Activated CD4-positive, alpha-beta T cell treated with anti-CD3 and anti-CD28 coated beads, Interleukin-2, amount 10 ng/mL, durations not matched to agents 7 days and 5 days (primary cell): ENCODE data around the gene CLPSL1. TPM values are rescaled to one million over a fixed set of nuclear protein-coding genes. Genes with fewer than 3 reads are reported as not detected.
"Not testable (repeated sequence)": the region's sequence is repeated elsewhere in the genome, so short reads cannot be mapped to it uniquely, and the experiment has no call there.

Experiments
- CTCF ChIA-PET: fragments of 350-600 bp; sonication (Branson Sonifier 250); formaldehyde crosslinking; loops from one replicate; lab custom pipeline; 2021; ENCODE audit warnings: antibody characterized with exemption; lab: Charles Lee
- POLR2A ChIA-PET: fragments of 350-600 bp; sonication (Branson Sonifier 250); formaldehyde crosslinking; loops from one replicate; lab custom pipeline; 2021; ENCODE audit warnings: antibody characterized with exemption; lab: Charles Lee
- DNase-seq: peaks from one replicate; pipeline ENCODE4 v3.0.0-alpha.2; 2020
- H3K27ac Mint-ChIP-seq: one replicate; pipeline ENCODE4 v1.8.0; 2021; ENCODE audit warnings: mild to moderate bottlenecking, moderate library complexity, mixed read lengths
- H3K27me3 Mint-ChIP-seq: one replicate; pipeline ENCODE4 v1.8.0; 2021; ENCODE audit warnings: mixed read lengths
- H3K36me3 Mint-ChIP-seq: one replicate; pipeline ENCODE4 v1.8.0; 2021; ENCODE audit warnings: low read depth, mixed read lengths
- H3K4me1 Mint-ChIP-seq: one replicate; pipeline ENCODE4 v1.8.0; 2021; ENCODE audit warnings: mixed read lengths
- H3K4me3 Mint-ChIP-seq: one replicate; pipeline ENCODE4 v1.8.0; 2021; ENCODE audit warnings: mild to moderate bottlenecking, moderate library complexity, mixed read lengths
- H3K9me3 Mint-ChIP-seq: one replicate; pipeline ENCODE4 v1.8.0; 2021; ENCODE audit warnings: mixed read lengths
- total RNA-seq, 2 experiments: library from RNA; stranded (reverse); gene quantifications; one replicate each; pipeline ENCODE4 v1.2.3, GENCODE V29; 2021

The CLPSL1 gene
- total RNA-seq, result not detected

- H3K9me3 Mint-ChIP-seq, result no peaks in the 10 kb centered on the region
- H3K4me3 Mint-ChIP-seq, result no peak within 1 kb of the TSS
- POLR2A ChIA-PET, result no interaction called here
- no peak within 1 kb of the TSS for H3K27ac Mint-ChIP-seq
- DNase-seq, result no peak
- CTCF ChIA-PET, result no interaction called here
- peaks cover 23% of the 10 kb centered on the region for H3K27me3 Mint-ChIP-seq
- H3K36me3 Mint-ChIP-seq, result no peaks in the 10 kb centered on the region
- peaks cover 5% of the 10 kb centered on the region for H3K4me1 Mint-ChIP-seq
Measured at GRCh38 chr6:35780719-35781118, at the start of gene CLPSL1. Gene CLPSL1 (plus strand): TSS chr6:35781019. CDS start chr6:35781111, 92 bp downstream.

- ChIA-PET CTCF (interaction anchor here (0.6 kb wide), 2 partner anchors 211 to 1541 kb away, joined by 3 read pairs; no protein-coding TSS in a partner anchor), POLR2A (no interaction called here)
- Mint-ChIP-seq H3K4me3 (peak overlapping the region; percentile 88), H3K36me3 (no peaks in the 10 kb centered on the region), H3K9me3 (no peaks in the 10 kb centered on the region), H3K27me3 (no peaks in the 10 kb centered on the region), H3K27ac (peak overlapping the region; percentile 99), H3K4me1 (peaks cover 81% of the 10 kb centered on the region)
- DNase-seq, result peak; percentile 97
Measured at GRCh38 chr6:35731414-35731735, 49.4 kb upstream of the CLPSL1 start.

- CTCF ChIA-PET, result interaction anchor here (0.6 to 0.9 kb wide), 4 partner anchors 145 to 1541 kb away, joined by 3 read pairs; no protein-coding TSS in a partner anchor
- POLR2A ChIA-PET, result interaction anchor here (0.7 kb wide), 1 partner anchor 63 kb away, joined by 3 read pairs; no protein-coding TSS in a partner anchor
- Mint-ChIP-seq H3K36me3 (no peaks in the 10 kb centered on the region), H3K27me3 (no peaks in the 10 kb centered on the region), H3K4me3 (peak overlapping the region; percentile 88), H3K27ac (peak overlapping the region; percentile 99), H3K4me1 (peaks cover 79% of the 10 kb centered on the region), H3K9me3 (no peaks in the 10 kb centered on the region)
- peak; percentile 97 for DNase-seq
Measured at GRCh38 chr6:35731736-35732532, 48.9 kb upstream of the CLPSL1 start.

- Mint-ChIP-seq H3K4me1 (peaks cover 73% of the 10 kb centered on the region), H3K4me3 (no peak overlapping the region), H3K27me3 (no peaks in the 10 kb centered on the region), H3K36me3 (no peaks in the 10 kb centered on the region), H3K9me3 (no peaks in the 10 kb centered on the region), H3K27ac (no peak overlapping the region)
- no peak for DNase-seq
- ChIA-PET POLR2A (no interaction called here), CTCF (interaction anchor here (0.5 to 1.5 kb wide), 8 partner anchors 8 to 181 kb away, joined by 3 to 5 read pairs (median 4); no protein-coding TSS in a partner anchor)
Measured at GRCh38 chr6:35733633-35734032, 47.2 kb upstream of the CLPSL1 start.

- H3K27ac Mint-ChIP-seq, H3K9me3 Mint-ChIP-seq, H3K27me3 Mint-ChIP-seq, POLR2A ChIA-PET, H3K36me3 Mint-ChIP-seq, H3K4me3 Mint-ChIP-seq, DNase-seq: not testable (repeated sequence)
- H3K4me1 Mint-ChIP-seq, result peaks cover 66% of the 10 kb centered on the region
- CTCF ChIA-PET, result interaction anchor here (0.6 to 1.5 kb wide), 6 partner anchors 17 to 502 kb away, joined by 3 to 5 read pairs (median 3); no protein-coding TSS in a partner anchor
Measured at GRCh38 chr6:35734319-35734718, 46.5 kb upstream of the CLPSL1 start.

- Mint-ChIP-seq H3K4me1 (peaks cover 56% of the 10 kb centered on the region), H3K9me3 (no peaks in the 10 kb centered on the region), H3K27ac (no peak overlapping the region), H3K36me3 (no peaks in the 10 kb centered on the region), H3K27me3 (no peaks in the 10 kb centered on the region), H3K4me3 (no peak overlapping the region)
- ChIA-PET POLR2A (no interaction called here), CTCF (interaction anchor here (0.6 to 2.7 kb wide), 12 partner anchors 8 to 258 kb away, joined by 3 to 41 read pairs (median 6); no protein-coding TSS in a partner anchor)
- no peak for DNase-seq
Measured at GRCh38 chr6:35735452-35735851, 45.4 kb upstream of the CLPSL1 start.

GRCh38 chr6:35736253-35736894 lies 44.4 kb upstream of the CLPSL1 start:
- ChIA-PET CTCF (interaction anchor here (0.5 to 2.7 kb wide), 35 partner anchors 9 to 1248 kb away, joined by 3 to 41 read pairs (median 4); no protein-coding TSS in a partner anchor), POLR2A (interaction anchor here (0.5 to 1.1 kb wide), 4 partner anchors 19 to 467 kb away, joined by 3 to 4 read pairs (median 3); no protein-coding TSS in a partner anchor)
- Mint-ChIP-seq H3K36me3 (no peaks in the 10 kb centered on the region), H3K27me3 (no peaks in the 10 kb centered on the region), H3K4me1 (peaks cover 48% of the 10 kb centered on the region), H3K4me3 (no peak overlapping the region), H3K9me3 (no peaks in the 10 kb centered on the region), H3K27ac (peak overlapping the region; percentile 66)
- DNase-seq, result peak; percentile 90

- H3K4me3 Mint-ChIP-seq, result no peak within 1 kb of the TSS
- peak within 1 kb of the TSS; percentile 88 for H3K27ac Mint-ChIP-seq
Measured at GRCh38 chr6:35736982-35737412, 43.8 kb upstream of the CLPSL1 start, which contains the start of gene ARMC12. Gene ARMC12 (plus strand): TSS chr6:35737032. CDS start chr6:35737109, 77 bp downstream.

GRCh38 chr6:35737413-35738211 lies 43.2 kb upstream of the CLPSL1 start:
- POLR2A ChIA-PET, result no interaction called here
- Mint-ChIP-seq H3K4me1 (peaks cover 41% of the 10 kb centered on the region), H3K36me3 (no peaks in the 10 kb centered on the region), H3K27ac (peak overlapping the region; percentile 88), H3K27me3 (no peaks in the 10 kb centered on the region), H3K4me3 (no peak overlapping the region), H3K9me3 (no peaks in the 10 kb centered on the region)
- DNase-seq, result peak; percentile 50
- CTCF ChIA-PET, result interaction anchor here (0.6 to 2.7 kb wide), 34 partner anchors 9 to 442 kb away, joined by 3 to 41 read pairs (median 4); no protein-coding TSS in a partner anchor

More at GRCh38 chr6:35736982-35737412, 43.8 kb upstream of the CLPSL1 start, which contains the start of gene ARMC12:
- Mint-ChIP-seq H3K36me3 (no peaks in the 10 kb centered on the region), H3K4me1 (peaks cover 46% of the 10 kb centered on the region), H3K27me3 (no peaks in the 10 kb centered on the region), H3K9me3 (no peaks in the 10 kb centered on the region)
- ChIA-PET CTCF (interaction anchor here (0.5 to 2.7 kb wide), 42 partner anchors 10 to 1248 kb away, joined by 3 to 41 read pairs (median 4); no protein-coding TSS in a partner anchor), POLR2A (interaction anchor here (0.9 to 1.1 kb wide), 2 partner anchors 19 to 113 kb away, joined by 3 to 4 read pairs; no protein-coding TSS in a partner anchor)
- DNase-seq, result no peak

- ChIA-PET POLR2A (no interaction called here), CTCF (interaction anchor here (1.3 kb wide), 1 partner anchor 155 kb away, joined by 3 read pairs; no protein-coding TSS in a partner anchor)
- Mint-ChIP-seq H3K27me3 (no peaks in the 10 kb centered on the region), H3K27ac (no peak overlapping the region), H3K9me3 (no peaks in the 10 kb centered on the region), H3K36me3 (no peaks in the 10 kb centered on the region), H3K4me3 (no peak overlapping the region), H3K4me1 (peaks cover 26% of the 10 kb centered on the region)
- DNase-seq, result no peak
Measured at GRCh38 chr6:35739645-35740524, 40.9 kb upstream of the CLPSL1 start.

GRCh38 chr6:35742842-35743241 lies 38.0 kb upstream of the CLPSL1 start:
- no peak for DNase-seq
- CTCF ChIA-PET, result interaction anchor here (0.7 kb wide), 1 partner anchor 307 kb away, joined by 3 read pairs; no protein-coding TSS in a partner anchor
- POLR2A ChIA-PET, result no interaction called here
- Mint-ChIP-seq H3K27ac (no peak overlapping the region), H3K9me3 (peaks cover 11% of the 10 kb centered on the region), H3K36me3 (no peaks in the 10 kb centered on the region), H3K27me3 (peaks cover under 1% of the 10 kb centered on the region), H3K4me3 (no peak overlapping the region), H3K4me1 (peaks cover under 1% of the 10 kb centered on the region)
